Activated effector memory CD4-positive, alpha-beta T cell treated with anti-CD3 and anti-CD28 coated beads, Interleukin-2, amount 50 U/mL, for 16 hours (primary cell): Measurements from ENCODE around the gene LRSAM1.

Experiments
- DNase-seq: peaks from one replicate; pipeline ENCODE4 v3.0.0-alpha.2; 2020

LRSAM1 gene

DNA sequence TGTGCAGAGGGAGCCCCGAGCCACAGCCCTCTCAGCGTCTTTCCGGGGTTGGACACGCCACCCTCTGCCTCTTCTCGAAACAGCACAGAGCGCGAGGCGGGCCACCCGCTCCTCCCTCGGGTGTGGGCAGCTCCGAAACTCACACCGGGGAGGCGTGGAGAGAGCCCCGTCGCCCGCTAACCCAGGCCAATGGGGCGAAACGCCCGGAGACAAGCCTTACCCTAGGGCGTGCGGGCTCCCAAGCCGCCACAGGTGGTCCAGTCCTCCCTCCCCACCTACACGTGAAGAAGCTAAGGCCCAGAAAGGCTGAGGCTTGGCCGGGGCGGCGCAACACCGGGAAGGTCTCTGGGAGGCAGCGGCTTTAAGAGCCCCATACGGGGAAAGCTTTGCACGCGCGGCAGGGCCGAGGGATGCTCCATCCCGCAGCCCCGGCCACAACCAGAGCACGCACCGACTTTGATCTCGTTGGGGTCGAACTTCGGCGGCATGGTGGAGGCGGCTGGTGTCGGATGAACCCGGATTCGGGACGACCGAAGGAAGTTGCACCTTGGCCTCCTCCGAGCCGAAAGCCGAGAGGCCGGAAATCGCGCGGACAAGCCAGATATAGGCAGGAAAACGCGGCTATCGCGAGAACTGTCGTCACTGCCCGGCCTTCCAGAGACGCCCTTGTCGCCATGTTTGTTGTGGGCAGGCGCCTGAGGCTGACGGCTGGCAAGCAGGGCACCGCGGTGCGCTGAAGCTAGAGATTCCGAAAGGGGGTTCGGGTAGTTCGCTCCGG, at the start of gene LRSAM1, which contains the start of gene RPL12:
LRSAM1 (plus strand) TSS at position 681 of the 778 bp plus-strand sequence. CDS start 3,018 bp downstream, outside the sequence.
RPL12 (minus strand) TSS at position 577 of the 778 bp plus-strand sequence; CDS start at position 488, 89 bp downstream.
- DNase-seq, result peak; percentile 99

DNA sequence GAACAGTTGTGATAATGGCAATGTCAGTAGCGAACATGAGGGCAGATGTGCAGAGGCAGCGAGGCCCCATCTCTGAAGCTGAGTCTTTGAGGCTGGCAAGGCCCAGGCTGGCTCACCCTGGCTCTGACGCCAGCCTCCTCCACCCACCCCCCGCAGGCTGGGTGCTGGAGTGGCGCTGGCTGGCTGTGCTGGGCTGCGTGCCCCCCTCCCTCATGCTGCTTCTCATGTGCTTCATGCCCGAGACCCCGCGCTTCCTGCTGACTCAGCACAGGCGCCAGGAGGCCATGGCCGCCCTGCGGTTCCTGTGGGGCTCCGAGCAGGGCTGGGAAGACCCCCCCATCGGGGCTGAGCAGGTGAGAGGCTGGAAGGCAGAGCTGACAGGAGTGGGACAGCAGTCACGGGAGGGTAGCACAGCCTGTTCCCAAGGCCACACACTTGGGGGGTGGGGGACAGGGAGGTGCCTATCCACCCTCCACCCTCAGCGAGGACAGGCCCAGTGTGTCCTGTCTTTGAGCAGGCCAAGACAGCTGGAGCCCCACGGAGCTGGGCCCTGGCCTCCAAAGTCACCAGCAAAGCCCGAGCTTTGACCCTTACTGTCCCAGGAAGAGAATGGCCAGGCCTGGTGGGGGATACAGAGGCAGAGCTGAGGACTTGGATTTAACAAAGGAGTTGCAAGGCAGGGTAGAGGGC, 48.8 kb upstream of the LRSAM1 start:
- DNase-seq, result no peak

DNA sequence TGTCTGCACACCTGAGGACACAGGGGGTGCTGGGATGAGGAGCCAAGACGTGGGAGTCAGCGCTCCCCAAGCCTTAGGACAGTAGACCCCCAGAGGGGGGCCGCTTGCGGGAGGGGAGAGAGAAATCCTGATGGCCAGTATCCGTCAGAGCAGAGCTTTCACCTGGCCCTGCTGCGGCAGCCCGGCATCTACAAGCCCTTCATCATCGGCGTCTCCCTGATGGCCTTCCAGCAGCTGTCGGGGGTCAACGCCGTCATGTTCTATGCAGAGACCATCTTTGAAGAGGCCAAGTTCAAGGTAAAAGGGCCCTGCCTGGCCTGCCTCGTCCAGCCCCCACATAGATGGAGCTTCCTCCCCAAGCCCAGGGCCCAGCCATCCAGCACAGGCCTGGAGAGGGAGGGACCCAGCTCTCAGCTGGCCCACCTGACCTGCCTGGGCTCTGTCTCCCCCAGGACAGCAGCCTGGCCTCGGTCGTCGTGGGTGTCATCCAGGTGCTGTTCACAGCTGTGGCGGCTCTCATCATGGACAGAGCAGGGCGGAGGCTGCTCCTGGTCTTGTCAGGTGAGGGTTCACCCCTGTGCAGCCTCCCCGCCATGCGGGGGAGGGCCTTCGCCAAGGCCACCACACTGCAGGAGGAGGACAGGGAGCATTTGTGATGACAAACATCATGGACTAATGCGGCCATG, 47.7 kb upstream of the LRSAM1 start:
- no peak for DNase-seq

DNA sequence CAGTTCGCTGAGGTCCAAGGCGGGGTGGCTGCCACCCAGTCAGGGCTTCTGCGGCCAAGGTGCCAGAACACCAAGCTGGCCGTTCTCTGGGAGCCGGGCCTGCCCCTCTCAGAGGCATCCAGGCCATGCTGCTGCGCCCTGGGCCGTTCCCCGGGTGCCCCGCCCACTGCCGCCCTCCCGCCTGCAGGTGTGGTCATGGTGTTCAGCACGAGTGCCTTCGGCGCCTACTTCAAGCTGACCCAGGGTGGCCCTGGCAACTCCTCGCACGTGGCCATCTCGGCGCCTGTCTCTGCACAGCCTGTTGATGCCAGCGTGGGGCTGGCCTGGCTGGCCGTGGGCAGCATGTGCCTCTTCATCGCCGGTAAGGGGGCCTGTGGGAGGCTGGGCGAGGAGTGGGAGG, 46.7 kb upstream of the LRSAM1 start:
- no peak for DNase-seq

DNA sequence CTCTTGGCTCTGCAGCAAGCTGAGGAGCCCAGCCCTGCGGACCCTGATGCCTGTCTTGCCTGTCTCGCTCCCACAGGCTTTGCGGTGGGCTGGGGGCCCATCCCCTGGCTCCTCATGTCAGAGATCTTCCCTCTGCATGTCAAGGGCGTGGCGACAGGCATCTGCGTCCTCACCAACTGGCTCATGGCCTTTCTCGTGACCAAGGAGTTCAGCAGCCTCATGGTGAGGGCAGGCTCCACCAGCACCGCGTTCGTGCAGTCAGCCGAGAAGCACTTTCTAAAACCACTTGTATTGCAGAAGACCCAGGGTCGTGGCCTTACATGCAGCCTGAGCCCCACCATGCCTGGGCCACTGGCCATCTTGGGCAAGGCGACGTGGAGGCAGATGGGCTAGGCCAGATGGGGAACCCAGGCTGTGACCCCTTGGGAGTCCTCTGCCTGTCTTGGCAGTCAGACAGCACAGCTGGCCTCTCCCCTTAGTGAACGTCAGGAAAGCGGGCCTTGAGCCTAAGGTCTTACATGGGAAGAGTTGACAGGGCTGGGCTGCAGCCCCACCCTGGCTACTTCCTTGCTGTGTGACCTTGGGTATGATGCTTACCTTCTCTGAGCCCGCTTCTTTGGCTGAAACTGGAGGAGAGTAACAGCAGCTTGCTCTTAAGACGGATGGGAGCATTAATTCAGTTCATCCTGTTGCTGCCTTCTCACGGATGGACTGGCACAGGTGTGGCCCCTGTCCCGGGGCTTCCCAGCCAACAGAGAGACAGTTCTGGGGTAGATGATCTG, 45.8 kb upstream of the LRSAM1 start:
- no peak for DNase-seq

DNA sequence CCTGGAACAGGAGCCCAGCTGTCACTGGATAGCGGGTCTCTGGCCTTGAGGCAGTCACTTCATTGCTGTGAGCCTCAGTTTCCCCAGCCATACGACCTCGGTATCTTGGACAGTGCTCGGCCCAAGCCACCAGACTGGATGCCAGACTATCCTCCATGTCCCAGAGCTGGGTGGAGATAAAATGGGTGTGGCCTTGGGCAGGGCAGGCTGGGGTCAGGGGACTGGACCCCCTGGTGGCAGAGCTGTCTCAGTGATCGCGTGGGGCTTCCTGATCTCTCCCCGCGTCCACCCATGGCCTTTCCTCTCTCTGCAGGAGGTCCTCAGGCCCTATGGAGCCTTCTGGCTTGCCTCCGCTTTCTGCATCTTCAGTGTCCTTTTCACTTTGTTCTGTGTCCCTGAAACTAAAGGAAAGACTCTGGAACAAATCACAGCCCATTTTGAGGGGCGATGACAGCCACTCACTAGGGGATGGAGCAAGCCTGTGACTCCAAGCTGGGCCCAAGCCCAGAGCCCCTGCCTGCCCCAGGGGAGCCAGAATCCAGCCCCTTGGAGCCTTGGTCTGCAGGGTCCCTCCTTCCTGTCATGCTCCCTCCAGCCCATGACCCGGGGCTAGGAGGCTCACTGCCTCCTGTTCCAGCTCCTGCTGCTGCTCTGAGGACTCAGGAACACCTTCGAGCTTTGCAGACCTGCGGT, 44.4 kb upstream of the LRSAM1 start:
- no peak for DNase-seq

DNA sequence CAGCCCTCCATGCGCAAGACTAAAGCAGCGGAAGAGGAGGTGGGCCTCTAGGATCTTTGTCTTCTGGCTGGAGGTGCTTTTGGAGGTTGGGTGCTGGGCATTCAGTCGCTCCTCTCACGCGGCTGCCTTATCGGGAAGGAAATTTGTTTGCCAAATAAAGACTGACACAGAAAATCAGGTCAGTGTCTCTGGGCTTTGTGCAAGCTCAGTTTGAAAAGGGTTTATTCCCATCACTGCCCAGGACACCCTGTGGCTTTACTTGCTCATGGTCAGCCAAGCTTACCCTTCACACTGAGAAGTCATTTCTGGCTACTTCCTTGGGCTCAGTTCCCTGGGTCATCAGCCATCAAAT, 43.8 kb upstream of the LRSAM1 start:
- no peak for DNase-seq

DNA sequence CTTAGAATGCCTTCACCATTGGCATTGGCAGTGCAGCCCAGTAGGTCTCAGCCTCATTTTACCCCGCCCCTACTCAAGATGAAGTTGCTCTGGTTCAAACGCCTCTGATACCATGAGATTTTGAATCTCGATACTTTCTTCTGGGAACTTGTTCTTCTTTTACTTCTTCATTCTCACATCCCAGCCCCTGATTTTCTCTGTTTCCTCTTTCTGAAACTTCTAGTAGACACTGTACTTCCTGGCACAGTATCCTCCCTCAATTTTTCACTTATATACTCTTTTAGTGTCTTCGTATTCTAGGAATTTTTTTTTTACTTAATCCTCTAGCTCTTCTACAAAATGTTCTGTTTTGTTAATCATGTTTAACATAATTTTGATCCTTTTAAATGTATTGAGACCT, 40.2 kb upstream of the LRSAM1 start:
- DNase-seq, result no peak

DNA sequence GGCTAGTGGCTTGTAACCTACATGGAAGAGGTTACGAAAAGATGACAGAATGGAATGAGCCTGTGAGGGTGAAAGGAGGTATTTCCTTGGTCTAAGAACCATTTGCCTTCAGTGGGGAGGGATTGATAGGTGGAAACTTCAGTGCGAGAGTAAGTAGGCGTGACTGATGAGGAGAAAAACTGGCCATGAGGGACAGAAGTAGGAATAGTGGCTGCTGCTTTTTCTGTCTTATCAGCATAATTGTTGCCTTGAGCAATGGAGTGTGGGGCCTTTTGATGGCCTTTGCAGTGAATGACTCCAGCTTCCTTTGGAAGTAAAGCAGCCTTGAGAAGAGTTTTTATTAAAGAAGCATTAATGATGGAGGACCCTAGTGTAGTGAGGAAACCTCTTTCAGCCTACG, 36.2 kb upstream of the LRSAM1 start:
- no peak for DNase-seq

DNA sequence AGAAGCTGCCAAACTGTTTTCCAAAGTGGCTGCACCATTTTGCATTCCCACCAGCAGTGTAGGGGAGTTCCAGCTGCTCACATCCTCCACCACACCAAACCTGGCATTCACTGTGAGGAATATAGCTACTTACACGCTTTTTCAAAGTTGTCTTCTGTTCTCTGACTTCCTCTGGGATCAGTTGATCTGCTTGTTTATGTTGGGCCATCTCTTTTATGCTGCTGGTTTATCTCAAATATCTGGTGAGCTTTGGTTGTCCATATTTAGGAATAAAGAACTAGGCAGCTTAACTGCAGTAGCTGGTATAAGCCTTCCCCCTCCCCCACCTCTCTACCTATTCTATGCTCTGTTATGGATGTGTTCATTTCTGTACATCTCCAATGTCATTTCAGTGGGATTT, 35.7 kb upstream of the LRSAM1 start:
- DNase-seq, result no peak

DNA sequence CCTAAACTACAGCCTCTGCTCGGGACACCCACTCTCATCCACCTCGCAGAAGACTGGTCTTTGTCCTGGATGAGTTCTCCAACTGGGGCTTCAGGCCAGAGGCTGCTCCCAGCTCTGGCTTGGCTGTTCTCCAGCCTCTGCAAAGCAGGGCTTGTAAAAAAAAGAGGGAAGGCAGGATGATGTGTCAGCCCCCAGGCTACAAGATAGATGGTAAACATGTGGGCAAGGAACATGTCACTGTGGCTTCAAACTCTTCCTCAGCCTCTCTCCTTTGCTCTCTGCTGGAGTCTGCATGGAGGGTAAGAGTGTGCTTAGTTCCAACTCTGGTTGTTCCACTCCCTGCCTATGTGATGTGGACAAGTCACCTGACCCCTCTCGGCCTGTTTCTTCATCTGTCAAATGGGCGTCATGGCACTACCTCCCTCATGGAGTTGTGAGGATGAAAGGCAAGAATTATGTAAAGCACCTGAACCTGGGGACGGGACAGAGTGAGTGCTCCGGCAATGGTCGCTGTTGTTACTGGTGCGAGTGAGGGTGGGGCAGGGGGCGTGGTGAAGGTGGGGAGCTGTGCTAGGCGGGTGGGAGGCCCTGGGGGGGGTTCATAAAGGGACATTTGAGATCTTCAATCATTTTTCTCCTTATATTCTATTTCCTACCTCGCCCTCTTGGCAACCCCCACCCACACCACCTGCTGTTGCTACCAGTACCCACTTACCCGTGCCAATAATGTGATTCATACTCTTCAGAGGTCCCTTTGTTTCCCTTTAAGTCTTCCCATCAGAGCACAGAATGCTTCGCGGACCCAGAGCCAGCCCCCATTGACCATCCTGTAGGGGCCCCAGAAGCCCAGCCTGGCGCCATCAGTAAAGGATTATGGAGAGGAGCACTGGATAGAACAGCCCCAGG, 33.9 kb upstream of the LRSAM1 start:
- no peak for DNase-seq

DNA sequence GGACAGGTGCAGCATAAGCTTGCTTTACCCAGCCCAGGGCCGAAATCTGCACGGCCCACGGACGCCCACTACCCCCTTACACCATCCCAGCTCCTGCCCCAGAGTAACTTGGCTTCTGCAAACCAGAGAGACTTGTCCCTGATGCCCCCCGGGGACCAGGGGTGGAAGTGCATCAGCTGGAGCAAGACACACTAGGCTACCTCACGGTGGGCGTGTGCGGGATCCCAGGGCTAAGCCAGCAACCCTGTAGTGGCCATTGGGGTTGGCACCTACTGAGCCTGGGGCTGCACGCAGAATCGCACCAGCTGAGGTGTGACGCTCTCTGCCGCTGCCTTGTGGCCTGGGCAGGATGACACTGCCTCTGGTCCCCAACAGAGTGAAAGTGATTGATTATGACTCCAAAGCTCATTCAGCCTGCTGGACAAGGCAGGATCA, 33.3 kb upstream of the LRSAM1 start:
- DNase-seq, result peak; percentile 78

DNA sequence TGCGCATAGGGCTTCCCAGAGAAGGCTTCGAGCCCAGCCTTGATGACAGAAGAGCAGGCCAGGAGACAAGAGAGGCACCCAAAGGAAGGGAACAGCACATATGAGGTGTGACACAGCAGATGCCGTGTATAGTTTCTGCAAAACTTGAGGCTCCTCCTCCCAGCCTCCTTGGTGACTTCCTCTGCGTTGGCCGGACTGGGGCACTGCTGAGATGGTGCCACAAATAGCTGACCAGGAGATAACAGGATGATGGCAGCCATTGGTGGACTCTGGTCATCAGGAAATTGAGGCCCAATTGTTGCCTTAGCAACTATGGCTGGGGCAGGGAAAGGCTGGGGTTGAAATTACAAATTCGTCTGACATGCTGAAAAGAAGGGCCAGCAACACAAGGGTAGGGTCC, 32.0 kb upstream of the LRSAM1 start:
- DNase-seq, result no peak

DNA sequence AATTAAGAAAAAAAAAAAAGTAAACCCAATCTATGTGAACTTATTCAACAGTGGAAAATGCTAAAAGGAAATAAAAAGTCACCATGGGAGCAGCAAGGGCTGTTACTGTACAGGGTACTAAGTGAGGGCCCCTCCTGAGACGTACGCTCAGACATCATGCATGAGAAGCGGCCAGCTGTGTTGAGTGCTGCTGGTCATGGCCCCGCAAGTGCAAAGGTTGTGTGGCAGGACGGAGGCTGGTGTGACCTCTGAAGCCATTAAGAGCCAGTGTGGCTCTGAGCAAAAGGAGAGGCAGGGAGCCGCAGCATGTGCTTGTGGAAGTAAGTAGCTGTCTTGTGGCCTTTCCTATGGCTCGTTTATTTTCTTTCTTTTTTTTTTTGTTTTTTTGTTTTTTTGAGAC, 30.3 kb upstream of the LRSAM1 start:
- DNase-seq, result no peak

DNA sequence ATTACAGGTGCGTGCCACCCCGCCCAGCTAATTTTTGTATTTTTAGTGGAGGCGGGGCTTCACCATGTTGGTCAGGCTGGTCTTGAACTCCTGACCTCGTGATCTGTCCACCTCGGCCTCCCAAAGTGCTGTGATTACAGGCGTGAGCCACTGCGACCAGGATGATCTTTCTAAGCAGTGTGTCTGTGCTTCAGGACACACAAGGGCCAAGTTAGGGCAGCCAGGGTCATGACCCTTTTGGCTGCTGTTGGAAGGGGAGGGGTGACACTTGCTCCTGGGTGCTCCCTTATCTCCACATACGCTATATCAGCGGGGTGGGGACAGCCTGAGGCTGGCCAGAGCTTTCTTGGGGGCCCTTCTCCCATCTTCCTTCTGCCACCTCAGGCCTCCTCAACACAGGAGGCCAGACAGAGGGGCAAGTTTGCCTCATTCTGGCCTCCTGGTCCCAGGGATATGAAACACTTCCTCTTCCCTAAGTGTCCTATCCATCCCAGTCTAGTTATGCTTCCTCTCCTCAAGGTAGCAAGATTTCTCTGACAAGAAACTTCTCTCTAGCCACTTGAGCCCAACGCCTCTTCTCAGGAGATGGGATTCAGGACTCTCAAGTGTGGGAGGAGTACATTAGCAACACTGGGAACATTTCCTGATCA, 29.1 kb upstream of the LRSAM1 start:
- DNase-seq, result no peak

DNA sequence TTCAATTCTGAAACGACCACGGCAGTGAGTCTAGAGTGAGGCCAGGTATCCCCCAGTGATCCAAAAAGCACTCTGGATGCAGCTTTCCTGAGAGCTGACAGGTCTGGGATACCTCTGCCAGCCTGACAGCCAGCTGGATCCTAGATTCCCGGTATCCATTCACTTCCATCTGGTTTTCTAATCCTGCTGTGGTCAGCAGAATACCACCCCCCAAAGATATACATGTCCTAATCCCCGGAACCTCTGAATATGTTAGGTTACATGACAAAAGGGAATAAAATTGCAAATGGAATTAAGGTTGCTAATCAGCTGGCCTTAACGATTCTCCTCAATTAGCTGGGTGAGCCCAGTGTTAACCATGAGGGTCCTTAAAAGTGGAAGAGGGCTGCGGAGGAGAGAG, 28.5 kb upstream of the LRSAM1 start:
- DNase-seq, result no peak

DNA sequence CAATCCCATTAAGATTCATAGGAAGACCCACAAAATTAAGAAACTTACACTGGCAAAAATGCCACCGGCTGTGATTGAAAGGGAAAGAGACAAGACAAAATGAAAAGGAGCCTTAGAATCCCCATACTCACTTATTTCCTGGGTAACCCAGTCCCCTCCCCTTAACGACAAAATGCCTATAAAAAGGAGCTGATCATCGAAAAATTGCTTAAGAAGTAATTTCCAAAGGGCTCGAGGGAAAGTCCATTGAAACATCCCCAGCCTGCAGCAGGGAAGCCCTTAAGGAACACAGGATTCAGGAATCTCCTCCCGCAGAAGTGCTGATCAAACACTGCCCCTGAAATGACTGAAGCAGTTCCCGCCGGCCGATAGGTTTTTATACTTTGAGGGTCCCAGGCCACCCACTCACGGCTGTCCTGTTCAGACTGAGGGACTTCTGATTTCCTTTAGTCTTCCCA, 27.8 kb upstream of the LRSAM1 start:
- DNase-seq, result no peak

DNA sequence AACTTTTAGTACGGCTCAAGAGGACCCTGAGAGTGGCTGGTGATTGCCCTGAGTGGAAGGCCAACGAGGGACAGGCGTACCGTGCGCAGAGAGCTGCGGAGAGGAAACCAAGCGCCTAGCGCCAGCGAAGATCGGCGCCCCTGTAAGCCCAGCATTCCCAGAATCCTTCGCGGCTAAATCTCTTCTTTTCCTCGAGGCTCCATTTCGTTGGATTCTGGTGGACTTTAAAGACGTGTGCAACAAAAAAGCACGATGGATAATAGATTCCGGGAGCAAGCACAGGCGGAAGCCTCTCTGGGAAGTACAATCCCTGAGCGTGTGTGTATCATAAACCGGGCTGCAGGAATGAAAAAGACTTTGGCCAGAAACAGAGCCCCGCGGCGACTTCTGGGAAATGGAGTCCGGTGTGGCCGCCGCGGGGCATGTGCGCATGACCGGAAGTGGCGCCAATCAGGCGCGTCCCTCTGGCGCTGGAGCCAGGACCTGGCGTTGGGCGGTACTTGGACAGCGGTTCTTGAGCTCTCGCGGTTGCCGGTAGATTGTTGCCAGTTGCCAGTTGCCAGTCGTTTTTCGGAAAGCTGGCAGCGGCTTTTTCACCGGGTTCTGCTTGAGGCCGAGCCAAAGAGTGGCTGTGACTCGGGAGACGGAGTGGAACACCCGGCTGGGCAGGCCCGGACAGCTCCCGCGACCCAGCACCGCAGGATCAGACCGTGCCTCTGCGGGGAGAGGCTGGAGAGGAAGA, 27.2 kb upstream of the LRSAM1 start, which contains the start of gene ZNF79:
ZNF79 (plus strand) TSS at position 449 of the 742 bp plus-strand sequence. CDS start 406 bp downstream, outside the sequence.
- peak; percentile 97 for DNase-seq

DNA sequence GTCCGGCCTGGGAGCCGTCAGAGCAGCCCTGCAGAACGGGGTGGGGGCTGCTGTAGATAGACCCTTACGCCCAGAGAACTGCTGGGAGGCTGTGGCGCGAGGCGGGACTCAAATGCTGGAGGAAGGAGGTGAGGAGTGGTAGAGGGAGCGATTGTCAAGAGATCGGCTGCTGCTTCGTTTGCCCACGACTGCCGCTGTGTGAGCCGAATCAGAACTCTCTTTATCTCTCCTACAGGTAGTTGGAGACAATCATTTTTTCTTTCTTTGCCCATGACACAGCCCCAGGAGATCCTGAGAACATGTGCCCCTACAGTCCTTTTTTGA, 26.7 kb upstream of the LRSAM1 start:
- DNase-seq, result no peak

DNA sequence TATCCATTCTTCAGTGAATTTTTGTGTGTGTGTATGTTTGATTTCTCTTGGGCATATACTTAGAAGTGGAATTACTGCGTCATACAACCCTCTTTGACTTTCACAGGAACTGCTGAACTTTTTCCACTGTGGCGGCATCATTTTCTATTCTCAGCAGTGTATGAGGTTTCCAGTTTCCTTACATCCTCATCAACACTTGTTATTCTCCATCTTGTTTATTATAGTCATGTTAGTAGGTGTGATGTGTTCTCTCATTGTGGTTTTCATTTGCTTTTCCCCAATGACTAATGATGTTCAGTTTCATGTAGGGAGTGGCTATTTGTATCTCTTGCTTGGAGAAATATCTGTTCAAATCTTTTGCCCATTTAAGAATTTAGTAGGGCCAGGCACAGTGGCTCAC, 24.6 kb upstream of the LRSAM1 start:
- no peak for DNase-seq
